HepG2 (cell line): ENCODE data around the gene PTPN12.

ENCODE experiments used
- ELF4 ChIP-seq: sonication (generic); formaldehyde crosslinking; IDR thresholded peaks from 2 replicates; pipeline ENCODE4 v1.5.0; 2020; ENCODE audit warnings: missing genetic modification reagents, mild to moderate bottlenecking, moderate library complexity, borderline replicate concordance
- HOXA7 ChIP-seq: sonication (generic); formaldehyde crosslinking; IDR thresholded peaks from 2 replicates; pipeline ENCODE4 v1.8.1; 2022; ENCODE audit warnings: mild to moderate bottlenecking, missing genetic modification reagents, moderate library complexity
- IRF9 ChIP-seq: sonication (generic); formaldehyde crosslinking; IDR thresholded peaks from 2 replicates; pipeline ENCODE4 v1.8.0; 2022; ENCODE audit warnings: missing genetic modification reagents, mild to moderate bottlenecking, borderline replicate concordance
- KAT7 ChIP-seq: IDR thresholded peaks from 2 replicates; pipeline ENCODE4 v1.6.1; 2018; ENCODE audit warnings: borderline replicate concordance, missing compliant biosample characterization
- NFYB ChIP-seq: sonication (generic); formaldehyde crosslinking; IDR thresholded peaks from 2 replicates; pipeline ENCODE4 v1.4.0; 2020; ENCODE audit warnings: missing genetic modification reagents
- POLR2AphosphoS5 ChIP-seq: IDR thresholded peaks from 2 replicates; pipeline ENCODE4 v1.6.1; 2012; ENCODE audit warnings: low read depth, low read length
- RAD21 ChIP-seq: fragments of 450-650 bp; formaldehyde crosslinking; IDR thresholded peaks from 2 replicates; pipeline ENCODE4 v1.5.0; 2020; ENCODE audit warnings: mild to moderate bottlenecking
- ZNF317 ChIP-seq: sonication (generic); formaldehyde crosslinking; IDR thresholded peaks from 2 replicates; pipeline ENCODE4 v1.5.0; 2020; ENCODE audit warnings: mild to moderate bottlenecking, missing genetic modification reagents

- TF ChIP-seq POLR2AphosphoS5 (no peak), HOXA7 (CRISPR knock-in tag) (no peak), ZNF317 (no peak), RAD21 (no peak), KAT7 (CRISPR knock-in tag) (no peak), NFYB (CRISPR knock-in tag) (no peak), ELF4 (CRISPR knock-in tag) (no peak), IRF9 (no peak)
These were observed 142.5 kb downstream of the PTPN12 start for GRCh38 chr7:77679608-77680007.
